Keratinocyte (primary cell): ENCODE results near the gene EMP3.

Experiments used
- EZH2 ChIP-seq: IDR thresholded peaks from one replicate; pipeline ENCODE4 v1.6.1; 2012; ENCODE audit warnings: inconsistent platforms, mild to moderate bottlenecking, low read length, moderate library complexity
- TF ChIP-seq, protein P1 (sequence below), 3 experiments: IDR thresholded peaks in 1 of 3; conservative IDR thresholded peaks in 1 of 3; optimal IDR thresholded peaks in 1 of 3; 2 replicates in 2 of 3; 3 replicates in 1 of 3; pipeline versions ENCODE3 to v1.5.1; 2011; ENCODE audit warnings: low read length in 3 of 3, mild to moderate bottlenecking in 3 of 3, moderate library complexity in 2 of 3, control low read depth in 1 of 3, inconsistent platforms in 1 of 3; ENCODE audit not compliant: insufficient read depth in 2 of 3; ENCODE audit errors: extremely low read depth in 1 of 3

DNA sequence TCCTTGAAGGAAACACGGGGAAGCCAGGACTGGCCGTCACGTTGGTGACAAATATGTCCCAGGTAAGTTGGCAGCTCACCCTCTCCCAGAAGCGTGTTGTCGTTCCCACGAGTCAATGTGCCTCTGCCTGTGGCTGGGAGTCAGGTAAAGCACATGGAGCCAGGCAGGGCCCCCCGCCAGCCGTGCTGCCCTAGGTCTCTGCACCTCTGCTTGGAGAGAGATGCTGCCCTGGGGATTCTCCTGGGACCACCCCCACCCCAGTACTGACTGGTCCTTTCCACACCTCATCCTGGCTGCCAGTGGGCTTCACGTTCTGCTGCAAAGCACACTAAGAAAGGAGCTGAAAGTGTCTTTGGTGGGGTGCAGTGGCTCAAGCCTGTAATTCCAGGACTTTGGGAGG lies 45.6 kb upstream of the EMP3 start:
- TF ChIP-seq, protein P1, sequence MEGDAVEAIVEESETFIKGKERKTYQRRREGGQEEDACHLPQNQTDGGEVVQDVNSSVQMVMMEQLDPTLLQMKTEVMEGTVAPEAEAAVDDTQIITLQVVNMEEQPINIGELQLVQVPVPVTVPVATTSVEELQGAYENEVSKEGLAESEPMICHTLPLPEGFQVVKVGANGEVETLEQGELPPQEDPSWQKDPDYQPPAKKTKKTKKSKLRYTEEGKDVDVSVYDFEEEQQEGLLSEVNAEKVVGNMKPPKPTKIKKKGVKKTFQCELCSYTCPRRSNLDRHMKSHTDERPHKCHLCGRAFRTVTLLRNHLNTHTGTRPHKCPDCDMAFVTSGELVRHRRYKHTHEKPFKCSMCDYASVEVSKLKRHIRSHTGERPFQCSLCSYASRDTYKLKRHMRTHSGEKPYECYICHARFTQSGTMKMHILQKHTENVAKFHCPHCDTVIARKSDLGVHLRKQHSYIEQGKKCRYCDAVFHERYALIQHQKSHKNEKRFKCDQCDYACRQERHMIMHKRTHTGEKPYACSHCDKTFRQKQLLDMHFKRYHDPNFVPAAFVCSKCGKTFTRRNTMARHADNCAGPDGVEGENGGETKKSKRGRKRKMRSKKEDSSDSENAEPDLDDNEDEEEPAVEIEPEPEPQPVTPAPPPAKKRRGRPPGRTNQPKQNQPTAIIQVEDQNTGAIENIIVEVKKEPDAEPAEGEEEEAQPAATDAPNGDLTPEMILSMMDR (optimal IDR thresholded peaks at IDR 0.05 in 1 of 3, IDR thresholded peaks at IDR 0.05 in 1 of 3, conservative IDR thresholded peaks at IDR 0.05 in 1 of 3; ENCODE audit: extremely low read depth in 1 of 3, insufficient read depth in 2 of 3, low read length in 3 of 3): no peak
- no peak for TF ChIP-seq EZH2
